Astrocyte of the cerebellum (primary cell): Measurements from ENCODE around the gene SEMA4G.

Experiments
- DNase-seq: peaks from one replicate; pipeline ENCODE4 v3.0.0-alpha.2; 2011; ENCODE audit warnings: low read depth
- H3K4me3 ChIP-seq: 2 replicates; pipeline ENCODE4 v1.5.1; 2011; ENCODE audit warnings: mild to moderate bottlenecking, low read depth, low read length, moderate library complexity
- CTCF ChIP-seq: IDR thresholded peaks from 2 replicates; pipeline ENCODE4 v1.5.1; 2012; ENCODE audit warnings: low read length, low read depth, moderate library complexity, mild to moderate bottlenecking; ENCODE audit errors: missing control alignments
- in situ Hi-C: cut with HindIII; loops from 2 replicates; pipeline ENCODE4 v1.10.0; 2017; ENCODE audit warnings: low sequenced_read_pairs

Gene SEMA4G

GRCh38 chr10:100996678-100997359, 27.5 kb downstream of the SEMA4G start:
- no peak for TF ChIP-seq CTCF
- in situ Hi-C loops, result loop anchor here (5.0 kb wide), 1 partner anchor 35 kb away; the partner anchor contains the start of genes PDZD7 and SFXN3
- DNase-seq, result no peak
- H3K4me3 ChIP-seq, result peak overlapping the region; percentile 91

DNA sequence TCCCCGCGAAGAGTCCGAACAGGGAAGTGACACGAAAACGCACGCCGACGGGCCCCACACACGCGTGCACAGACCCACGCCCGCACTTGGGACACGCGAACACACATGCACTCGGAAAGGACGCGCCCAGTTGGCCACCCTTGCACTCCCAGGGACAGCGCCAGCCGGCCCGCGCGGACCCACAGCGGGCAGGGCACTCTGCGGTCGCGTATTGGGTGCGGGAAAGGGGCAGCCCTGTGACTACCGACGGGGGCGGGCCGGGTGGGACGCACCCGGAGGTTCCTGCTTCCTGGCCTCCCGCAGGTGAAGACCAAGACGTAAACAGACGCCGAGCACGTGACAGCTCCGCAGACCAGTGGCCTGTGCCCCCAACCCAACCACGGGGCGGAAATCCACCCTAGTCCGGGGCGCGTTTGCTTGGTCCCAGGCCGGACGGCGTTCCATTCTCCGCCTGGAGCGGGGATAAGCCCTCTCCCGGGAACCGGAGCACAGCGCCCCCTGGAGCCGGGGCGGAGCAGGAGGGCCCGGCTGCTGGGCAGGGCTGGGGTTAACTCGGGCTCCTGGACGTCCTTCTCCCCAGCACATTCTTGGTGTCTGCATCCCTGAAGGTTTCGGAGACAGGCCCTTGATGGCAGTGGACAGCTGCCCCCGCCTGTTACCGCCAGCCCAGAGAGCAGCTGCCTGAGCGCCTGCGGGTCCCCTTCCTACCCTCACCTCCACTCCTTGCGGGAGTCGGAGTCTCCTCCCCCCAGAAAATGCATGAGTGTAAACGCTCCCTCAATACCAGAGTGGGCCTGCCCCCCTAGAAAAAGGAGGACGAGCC, 28.3 kb downstream of the SEMA4G start:
- no peak for DNase-seq
- in situ Hi-C loops, result loop anchor here (5.0 kb wide), 1 partner anchor 35 kb away; the partner anchor contains the start of genes PDZD7 and SFXN3
- TF ChIP-seq CTCF, result peak; percentile 92

DNA sequence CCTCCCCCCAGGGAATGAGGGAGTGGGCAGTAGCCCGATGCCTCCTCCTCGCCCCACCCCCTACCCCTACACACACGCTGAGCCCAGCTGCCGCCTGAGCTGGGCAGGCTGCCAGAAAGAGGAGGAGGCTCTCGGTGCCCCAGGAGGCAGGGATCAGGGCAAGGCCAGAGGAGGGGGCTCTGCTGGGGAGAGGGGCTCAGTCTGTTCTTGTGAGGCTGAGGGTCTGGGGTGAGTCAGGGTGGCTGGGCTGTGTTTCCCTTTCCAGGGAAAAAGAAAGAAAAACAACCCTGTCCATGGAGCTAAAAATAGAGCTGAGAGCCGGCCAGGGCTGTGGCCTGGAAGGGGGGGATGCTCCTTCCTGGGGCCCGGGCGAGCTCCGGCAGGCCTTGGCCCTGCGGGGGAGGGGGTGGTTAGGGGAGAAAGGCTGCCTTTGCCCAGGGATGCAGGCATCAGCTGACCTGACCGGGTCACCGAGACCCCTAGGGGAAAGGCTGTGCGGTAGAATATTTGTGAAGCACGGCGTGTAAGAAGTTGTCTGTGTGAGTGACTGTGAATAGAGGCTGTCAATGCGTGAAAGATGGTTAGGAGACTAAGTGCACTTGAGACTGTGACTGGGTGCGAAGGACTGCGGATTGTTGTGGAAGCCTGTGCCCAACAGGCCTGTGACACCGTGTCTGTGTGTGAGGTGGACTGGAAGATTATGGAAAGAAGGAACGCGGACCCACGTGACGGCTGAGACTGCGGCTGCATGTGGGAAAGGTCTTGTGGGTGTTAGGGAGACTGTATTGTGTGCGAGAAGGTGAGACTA, 29.1 kb downstream of the SEMA4G start:
- in situ Hi-C loops, result loop anchor here (5.0 kb wide), 1 partner anchor 34 kb away; the partner anchor contains the start of genes PDZD7 and SFXN3
- peak overlapping the region; percentile 91 for H3K4me3 ChIP-seq
- no peak for TF ChIP-seq CTCF
- peak; percentile 64 for DNase-seq

More for the DNA sequence above, 28.3 kb downstream of the SEMA4G start:
- peak overlapping the region; percentile 91 for H3K4me3 ChIP-seq

GRCh38 chr10:100998991-100999741, 29.9 kb downstream of the SEMA4G start:
- in situ Hi-C loops, result loop anchor here (5.0 kb wide), 1 partner anchor 33 kb away; the partner anchor contains the start of genes PDZD7 and SFXN3
- no peak for DNase-seq
- peak; percentile 74 for TF ChIP-seq CTCF
- peak overlapping the region; percentile 91 for H3K4me3 ChIP-seq

- in situ Hi-C loops, result loop anchor here (5.0 kb wide), 1 partner anchor 33 kb away; the partner anchor contains the start of genes PDZD7 and SFXN3
- TF ChIP-seq CTCF, result no peak
- no peak for DNase-seq
- H3K4me3 ChIP-seq, result peak within 1 kb of the TSS; percentile 91
Measured at GRCh38 chr10:100999742-101000126, 30.4 kb downstream of the SEMA4G start, which contains the start of gene LZTS2. Gene LZTS2 (plus strand): TSS chr10:100999808. CDS start chr10:101002539, 2,731 bp downstream.
